Uterus (tissue), 2 donors: Measurements from ENCODE around the gene GLMP.

ENCODE experiments used
- POLR2A ChIP-seq, 2 donors: fragments of 450-650 bp; IDR thresholded peaks; one replicate each; pipeline ENCODE4 v1.6.1; 2016; ENCODE audit warnings: antibody characterized with exemption in 2 of 2, mild to moderate bottlenecking in 1 of 2, moderate library complexity in 1 of 2
- TF ChIP-seq, protein P1 (sequence below), 4 experiments: fragments of 200-600 bp in 2 of 4; fragments of 450-650 bp in 2 of 4; sonication (generic) in 2 of 4; IDR thresholded peaks; one replicate each; pipeline ENCODE4 v1.5.1; 2016 to 2019; ENCODE audit warnings: antibody characterized with exemption in 4 of 4, mild to moderate bottlenecking in 2 of 4, moderate library complexity in 1 of 4

DNA sequence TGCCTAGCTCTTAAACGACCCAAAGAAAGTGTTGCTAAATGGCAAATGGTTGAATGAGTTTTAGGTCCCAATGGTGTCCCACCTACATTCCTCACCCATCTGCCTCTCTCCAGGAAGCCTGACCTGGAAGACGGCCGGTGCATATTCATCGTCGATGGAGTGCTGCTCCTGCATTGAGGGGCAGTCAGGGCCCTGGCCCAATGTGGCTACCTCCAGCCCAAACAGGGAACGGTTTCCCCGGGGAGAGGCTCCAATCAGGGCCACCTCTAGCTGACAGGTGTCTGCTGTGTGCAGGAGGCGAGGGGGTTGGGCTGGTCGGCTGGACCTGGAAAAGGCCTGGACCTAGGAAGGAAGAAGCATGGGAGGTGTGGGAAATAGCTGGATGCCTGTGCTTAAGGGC, 1.6 kb downstream of the GLMP start:
- TF ChIP-seq, protein P1, sequence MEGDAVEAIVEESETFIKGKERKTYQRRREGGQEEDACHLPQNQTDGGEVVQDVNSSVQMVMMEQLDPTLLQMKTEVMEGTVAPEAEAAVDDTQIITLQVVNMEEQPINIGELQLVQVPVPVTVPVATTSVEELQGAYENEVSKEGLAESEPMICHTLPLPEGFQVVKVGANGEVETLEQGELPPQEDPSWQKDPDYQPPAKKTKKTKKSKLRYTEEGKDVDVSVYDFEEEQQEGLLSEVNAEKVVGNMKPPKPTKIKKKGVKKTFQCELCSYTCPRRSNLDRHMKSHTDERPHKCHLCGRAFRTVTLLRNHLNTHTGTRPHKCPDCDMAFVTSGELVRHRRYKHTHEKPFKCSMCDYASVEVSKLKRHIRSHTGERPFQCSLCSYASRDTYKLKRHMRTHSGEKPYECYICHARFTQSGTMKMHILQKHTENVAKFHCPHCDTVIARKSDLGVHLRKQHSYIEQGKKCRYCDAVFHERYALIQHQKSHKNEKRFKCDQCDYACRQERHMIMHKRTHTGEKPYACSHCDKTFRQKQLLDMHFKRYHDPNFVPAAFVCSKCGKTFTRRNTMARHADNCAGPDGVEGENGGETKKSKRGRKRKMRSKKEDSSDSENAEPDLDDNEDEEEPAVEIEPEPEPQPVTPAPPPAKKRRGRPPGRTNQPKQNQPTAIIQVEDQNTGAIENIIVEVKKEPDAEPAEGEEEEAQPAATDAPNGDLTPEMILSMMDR (IDR thresholded peaks at IDR 0.05), result no peak
- TF ChIP-seq POLR2A (IDR thresholded peaks at IDR 0.05), result no peak
